Measurements from ENCODE around the gene RNASEH2B. TPM values are rescaled to one million over a fixed set of nuclear protein-coding genes. Genes with fewer than 3 reads are reported as not detected.

Gene RNASEH2B
- total RNA-seq, 1 donor from 2014 or later = 9.3 TPM

DNA sequence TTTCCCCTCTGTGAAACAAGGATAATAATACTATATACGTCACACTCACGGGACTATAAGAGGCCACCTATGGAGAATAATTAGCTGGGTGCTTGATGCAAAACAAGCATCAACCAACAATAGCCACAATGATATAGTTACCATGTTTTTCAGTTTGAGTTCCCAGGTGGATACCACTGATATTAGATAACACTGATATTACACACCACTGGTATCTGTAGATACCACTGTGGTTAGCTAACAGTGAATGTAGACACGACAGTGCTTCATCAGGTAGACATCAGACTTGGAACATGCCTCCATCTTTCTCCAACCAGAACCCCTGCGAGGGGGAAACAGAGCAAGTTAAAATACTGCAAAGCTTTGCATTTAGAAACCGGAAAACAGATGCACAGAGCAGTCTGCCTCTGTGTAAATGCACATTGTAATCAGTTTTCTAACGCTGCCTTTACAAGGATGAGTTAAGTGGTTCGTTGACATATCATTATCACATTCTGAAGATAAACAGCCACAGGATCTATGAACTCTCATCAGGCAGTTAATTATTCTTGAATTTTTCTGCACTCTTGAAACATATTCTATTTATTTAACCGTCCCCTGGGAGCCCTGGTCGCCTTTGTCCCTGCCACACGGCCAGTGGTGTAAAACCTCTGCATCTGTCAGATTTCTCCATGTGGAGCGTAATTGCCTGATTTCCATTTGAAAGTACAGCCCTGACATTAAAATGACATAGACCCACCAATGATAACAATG lies 80.7 kb downstream of the RNASEH2B start:
- Mint-ChIP-seq H3K4me3 (ENCODE audit: unreplicated experiment) (no peak overlapping the region), H3K9me3 (ENCODE audit: unreplicated experiment) (no peaks in the 10 kb centered on the region), H3K4me1 (ENCODE audit: unreplicated experiment) (peaks cover 6% of the 10 kb centered on the region), H3K27me3 (ENCODE audit: unreplicated experiment) (no peaks in the 10 kb centered on the region), H3K27ac (ENCODE audit: unreplicated experiment) (no peak overlapping the region), H3K36me3 (ENCODE audit: low read depth, unreplicated experiment) (no peaks in the 10 kb centered on the region)
- no peak for DNase-seq (ENCODE audit: low spot score)
- TF ChIP-seq, protein P1, sequence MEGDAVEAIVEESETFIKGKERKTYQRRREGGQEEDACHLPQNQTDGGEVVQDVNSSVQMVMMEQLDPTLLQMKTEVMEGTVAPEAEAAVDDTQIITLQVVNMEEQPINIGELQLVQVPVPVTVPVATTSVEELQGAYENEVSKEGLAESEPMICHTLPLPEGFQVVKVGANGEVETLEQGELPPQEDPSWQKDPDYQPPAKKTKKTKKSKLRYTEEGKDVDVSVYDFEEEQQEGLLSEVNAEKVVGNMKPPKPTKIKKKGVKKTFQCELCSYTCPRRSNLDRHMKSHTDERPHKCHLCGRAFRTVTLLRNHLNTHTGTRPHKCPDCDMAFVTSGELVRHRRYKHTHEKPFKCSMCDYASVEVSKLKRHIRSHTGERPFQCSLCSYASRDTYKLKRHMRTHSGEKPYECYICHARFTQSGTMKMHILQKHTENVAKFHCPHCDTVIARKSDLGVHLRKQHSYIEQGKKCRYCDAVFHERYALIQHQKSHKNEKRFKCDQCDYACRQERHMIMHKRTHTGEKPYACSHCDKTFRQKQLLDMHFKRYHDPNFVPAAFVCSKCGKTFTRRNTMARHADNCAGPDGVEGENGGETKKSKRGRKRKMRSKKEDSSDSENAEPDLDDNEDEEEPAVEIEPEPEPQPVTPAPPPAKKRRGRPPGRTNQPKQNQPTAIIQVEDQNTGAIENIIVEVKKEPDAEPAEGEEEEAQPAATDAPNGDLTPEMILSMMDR (IDR thresholded peaks at IDR 0.05; ENCODE audit: unreplicated experiment) = no peak

DNA sequence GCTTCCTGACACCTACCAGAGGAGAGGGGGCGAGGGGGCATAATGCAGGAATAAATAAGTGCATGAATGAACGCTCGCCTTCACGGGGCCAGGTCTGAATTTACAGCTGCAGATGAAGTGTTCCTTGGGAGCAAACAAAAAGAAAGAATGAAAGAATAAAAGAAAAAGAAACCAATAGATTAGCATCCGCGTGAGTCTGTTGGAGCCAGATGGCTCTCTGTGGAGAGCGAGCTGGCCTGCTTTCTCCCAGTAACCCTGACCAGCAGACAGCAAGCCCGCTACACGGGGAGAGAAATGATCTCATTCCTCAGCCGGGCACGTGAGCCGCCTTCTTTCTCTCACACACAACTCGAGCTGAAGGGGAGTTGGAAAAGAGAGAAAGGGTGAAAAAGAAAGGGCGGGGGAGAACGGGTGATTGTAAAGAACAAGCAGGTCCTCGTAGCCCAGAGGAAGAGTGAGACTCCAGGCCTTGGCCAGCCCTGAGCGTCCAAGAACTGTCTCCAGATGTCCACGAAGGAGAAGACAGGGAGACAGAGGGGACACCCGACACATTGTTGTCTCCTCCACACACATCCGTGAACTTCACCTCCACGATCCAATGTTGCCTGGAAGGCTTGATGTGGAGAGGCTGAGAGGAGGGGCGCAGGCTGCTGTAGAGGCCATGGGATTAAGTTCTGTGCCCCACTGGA lies 81.4 kb downstream of the RNASEH2B start:
- TF ChIP-seq, protein P1 (IDR thresholded peaks at IDR 0.05; ENCODE audit: unreplicated experiment) = no peak
- Mint-ChIP-seq H3K36me3 (ENCODE audit: low read depth, unreplicated experiment) (no peaks in the 10 kb centered on the region), H3K27ac (ENCODE audit: unreplicated experiment) (no peak overlapping the region), H3K27me3 (ENCODE audit: unreplicated experiment) (no peaks in the 10 kb centered on the region), H3K4me3 (ENCODE audit: unreplicated experiment) (no peak overlapping the region), H3K9me3 (ENCODE audit: unreplicated experiment) (no peaks in the 10 kb centered on the region), H3K4me1 (ENCODE audit: unreplicated experiment) (peaks cover 6% of the 10 kb centered on the region)
- no peak for DNase-seq (ENCODE audit: low spot score)

DNA sequence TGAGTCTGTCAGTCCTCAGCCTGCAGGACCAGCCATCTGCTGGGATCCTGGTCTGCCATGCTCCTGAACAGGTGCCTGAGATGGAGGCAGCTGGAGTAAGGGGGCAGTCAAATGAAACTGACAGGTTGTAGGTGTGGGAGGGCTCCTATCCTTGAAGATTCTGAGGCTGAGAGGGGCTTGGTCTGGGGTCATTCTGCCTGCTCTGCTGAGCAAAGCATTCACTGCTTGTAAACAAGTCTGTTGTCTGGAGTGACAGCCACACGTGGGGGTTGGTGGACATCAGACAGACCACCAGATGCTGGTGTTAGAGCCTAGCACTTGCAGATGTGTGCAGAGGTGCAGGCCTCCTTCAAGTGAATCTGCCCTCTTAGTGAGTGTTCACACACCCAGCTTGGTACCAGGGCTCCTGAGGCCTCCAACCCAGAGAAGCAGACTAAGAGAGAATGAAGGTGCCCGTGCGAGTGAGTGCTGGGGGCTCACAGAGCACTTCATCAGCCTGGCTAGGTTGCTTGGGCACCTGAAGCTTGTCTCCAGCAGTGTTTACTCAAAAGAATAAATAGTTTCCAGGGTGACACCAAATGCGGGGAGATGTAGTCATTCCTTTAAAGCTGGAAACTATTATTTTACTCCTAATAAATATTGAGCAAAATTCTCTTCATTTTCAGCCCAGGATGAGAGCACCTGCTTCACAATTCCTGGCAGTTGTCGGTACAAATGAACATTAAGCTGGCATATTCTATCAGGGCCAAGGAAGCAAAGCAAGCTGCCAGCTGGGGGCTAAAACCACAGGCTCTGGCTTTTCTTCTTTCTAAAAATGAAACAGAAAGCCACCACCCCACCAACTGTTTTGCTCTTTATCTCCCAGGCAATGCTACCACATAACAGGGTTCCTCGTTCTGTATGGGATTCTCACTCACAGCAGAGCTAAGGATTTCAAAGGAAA lies 82.3 kb downstream of the RNASEH2B start:
- H3K27ac Mint-ChIP-seq (ENCODE audit: unreplicated experiment) = no peak overlapping the region
- H3K4me1 Mint-ChIP-seq (ENCODE audit: unreplicated experiment) = peaks cover 6% of the 10 kb centered on the region
- no peaks in the 10 kb centered on the region for H3K9me3 Mint-ChIP-seq (ENCODE audit: unreplicated experiment)
- TF ChIP-seq, protein P1 (IDR thresholded peaks at IDR 0.05; ENCODE audit: unreplicated experiment) = no peak
- H3K36me3 Mint-ChIP-seq (ENCODE audit: low read depth, unreplicated experiment) = no peaks in the 10 kb centered on the region
- no peaks in the 10 kb centered on the region for H3K27me3 Mint-ChIP-seq (ENCODE audit: unreplicated experiment)
- DNase-seq (ENCODE audit: low spot score) = no peak
- no peak overlapping the region for H3K4me3 Mint-ChIP-seq (ENCODE audit: unreplicated experiment)

DNA sequence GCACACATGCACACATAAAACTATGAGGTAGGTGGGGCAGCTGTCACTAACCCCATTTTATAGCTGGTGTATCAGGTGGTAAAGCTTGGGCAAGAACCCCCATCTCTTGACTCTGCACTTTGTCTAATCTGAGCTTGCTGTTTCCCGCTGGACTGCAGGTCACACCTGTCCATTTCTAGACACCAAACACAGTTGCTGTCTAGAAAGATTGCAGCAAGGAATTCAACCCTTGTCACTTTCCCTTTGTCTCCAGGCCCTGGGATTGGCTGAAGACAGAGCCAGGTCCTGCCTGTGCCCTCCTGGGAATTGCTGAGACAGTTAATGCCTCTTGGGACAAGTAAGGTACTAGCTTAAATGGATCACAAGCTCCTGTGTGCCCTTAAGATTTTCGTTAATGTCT lies 83.8 kb downstream of the RNASEH2B start:
- Mint-ChIP-seq H3K9me3 (ENCODE audit: unreplicated experiment) (no peaks in the 10 kb centered on the region), H3K4me3 (ENCODE audit: unreplicated experiment) (no peak overlapping the region), H3K36me3 (ENCODE audit: low read depth, unreplicated experiment) (no peaks in the 10 kb centered on the region), H3K4me1 (ENCODE audit: unreplicated experiment) (peaks cover 6% of the 10 kb centered on the region), H3K27ac (ENCODE audit: unreplicated experiment) (no peak overlapping the region), H3K27me3 (ENCODE audit: unreplicated experiment) (no peaks in the 10 kb centered on the region)
- DNase-seq (ENCODE audit: low spot score) = no peak
- TF ChIP-seq, protein P1 (IDR thresholded peaks at IDR 0.05; ENCODE audit: unreplicated experiment) = no peak

All from endothelial cell (in vitro differentiated cells).